Thyroid gland (tissue), 4 donors: ENCODE results near the gene ADARB1. TPM values are rescaled to one million over a fixed set of nuclear protein-coding genes. Genes with fewer than 3 reads are reported as not detected.

ENCODE experiments used
- DNase-seq, 2 donors: peaks; one replicate each; pipeline ENCODE4 v3.0.0-alpha.2; 2019
- H3K27ac ChIP-seq, 3 donors: fragments of 200-600 bp; sonication (generic); 1 replicate in 2 of 3; 2 replicates in 1 of 3; pipeline ENCODE4 v1.5.1; 2016 to 2019; ENCODE audit warnings: mild to moderate bottlenecking in 1 of 3, moderate library complexity in 1 of 3
- H3K27me3 ChIP-seq: fragments of 200-600 bp; sonication (generic); one replicate; pipeline ENCODE4 v1.5.1; 2019
- H3K36me3 ChIP-seq, 2 donors: fragments of 200-600 bp; sonication (generic); one replicate each; pipeline ENCODE4 v1.5.1; 2016 to 2019
- H3K4me1 ChIP-seq, 2 donors: fragments of 200-600 bp; sonication (generic); one replicate each; pipeline ENCODE4 v1.5.1; 2017 to 2019
- H3K4me3 ChIP-seq, 3 donors: fragments of 200-600 bp; sonication (generic); replicated peaks in 1 of 3; 1 replicate in 2 of 3; 2 replicates in 1 of 3; pipeline ENCODE4 v1.5.1; 2016; ENCODE audit warnings: mild to moderate bottlenecking in 1 of 3
- H3K9me3 ChIP-seq: fragments of 200-600 bp; sonication (generic); one replicate; pipeline ENCODE4 v1.5.1; 2017
- POLR2A ChIP-seq, 2 donors: fragments of 450-650 bp; IDR thresholded peaks; one replicate each; pipeline ENCODE4 v1.6.1; 2017; ENCODE audit warnings: antibody characterized with exemption in 2 of 2, mild to moderate bottlenecking in 2 of 2, moderate library complexity in 1 of 2
- WGBS, 2 donors: methylation state at CpG; one replicate each; pipeline ENCODE4 v1.1.5; 2017; 5-methylcytosine and 5-hydroxymethylcytosine counted together
- intact Hi-C: fragments of 100-400 bp; cut with DNase I; formaldehyde crosslinking; loops from one replicate; pipeline ENCODE4 v1.15.1; 2023
- total RNA-seq, 4 donors: library from RNA; depleted of rRNA; stranded (reverse); fragments of >200 nt; gene quantifications; one replicate each; pipeline ENCODE4 v1.2.3, GENCODE V29; 2016
- TF ChIP-seq, protein P1 (sequence below), 6 experiments: fragments of 200-600 bp in 3 of 6; fragments of 450-650 bp in 3 of 6; sonication (generic) in 3 of 6; IDR thresholded peaks; one replicate each; pipeline ENCODE4 v1.5.1; 2016 to 2019; ENCODE audit warnings: antibody characterized with exemption in 6 of 6, mild to moderate bottlenecking in 2 of 6, inconsistent platforms in 1 of 6, moderate library complexity in 1 of 6

The ADARB1 gene
- total RNA-seq, 4 donors from 2014 or later = 5.0 to 20.2 (median 10.1) TPM

- Histone ChIP-seq H3K27ac (no peak overlapping the region), H3K4me3 (no peak overlapping the region), H3K9me3 (no peaks in the 10 kb centered on the region), H3K4me1 (peaks cover 0 to 4% of the 10 kb centered on the region in 2 donors), H3K27me3 (no peaks in the 10 kb centered on the region), H3K36me3 (no peaks in the 10 kb centered on the region)
- WGBS, 2 donors = 79 to 93% methylated on average over 7 to 8 of the region's 8 CpGs
- intact Hi-C loops = no loop called here
- TF ChIP-seq POLR2A (IDR thresholded peaks at IDR 0.05) = no peak
- TF ChIP-seq, protein P1, sequence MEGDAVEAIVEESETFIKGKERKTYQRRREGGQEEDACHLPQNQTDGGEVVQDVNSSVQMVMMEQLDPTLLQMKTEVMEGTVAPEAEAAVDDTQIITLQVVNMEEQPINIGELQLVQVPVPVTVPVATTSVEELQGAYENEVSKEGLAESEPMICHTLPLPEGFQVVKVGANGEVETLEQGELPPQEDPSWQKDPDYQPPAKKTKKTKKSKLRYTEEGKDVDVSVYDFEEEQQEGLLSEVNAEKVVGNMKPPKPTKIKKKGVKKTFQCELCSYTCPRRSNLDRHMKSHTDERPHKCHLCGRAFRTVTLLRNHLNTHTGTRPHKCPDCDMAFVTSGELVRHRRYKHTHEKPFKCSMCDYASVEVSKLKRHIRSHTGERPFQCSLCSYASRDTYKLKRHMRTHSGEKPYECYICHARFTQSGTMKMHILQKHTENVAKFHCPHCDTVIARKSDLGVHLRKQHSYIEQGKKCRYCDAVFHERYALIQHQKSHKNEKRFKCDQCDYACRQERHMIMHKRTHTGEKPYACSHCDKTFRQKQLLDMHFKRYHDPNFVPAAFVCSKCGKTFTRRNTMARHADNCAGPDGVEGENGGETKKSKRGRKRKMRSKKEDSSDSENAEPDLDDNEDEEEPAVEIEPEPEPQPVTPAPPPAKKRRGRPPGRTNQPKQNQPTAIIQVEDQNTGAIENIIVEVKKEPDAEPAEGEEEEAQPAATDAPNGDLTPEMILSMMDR (IDR thresholded peaks at IDR 0.05) = no peak
- DNase-seq = no peak
Measured at GRCh38 chr21:45162115-45162514, 87.7 kb downstream of the ADARB1 start.

GRCh38 chr21:45162809-45163208, 88.4 kb downstream of the ADARB1 start:
- TF ChIP-seq, protein P1 (IDR thresholded peaks at IDR 0.05) = no peak
- no peak for TF ChIP-seq POLR2A (IDR thresholded peaks at IDR 0.05)
- H3K4me1 ChIP-seq = peaks cover 0 to 11% of the 10 kb centered on the region in 2 donors
- H3K4me3 ChIP-seq = no peak overlapping the region
- DNase-seq = no peak
- WGBS, 2 donors = 81 to 86% methylated on average over 5 of the region's 5 CpGs
- intact Hi-C loops = no loop called here
- H3K27me3 ChIP-seq = no peaks in the 10 kb centered on the region
- no peak overlapping the region for H3K27ac ChIP-seq
- H3K9me3 ChIP-seq = no peaks in the 10 kb centered on the region
- no peaks in the 10 kb centered on the region for H3K36me3 ChIP-seq

- TF ChIP-seq, protein P1 (IDR thresholded peaks at IDR 0.05) = no peak
- TF ChIP-seq POLR2A (IDR thresholded peaks at IDR 0.05) = no peak
- WGBS, 2 donors = 85 to 86% methylated on average over 8 to 9 of the region's 12 CpGs
- intact Hi-C loops = no loop called here
Measured at GRCh38 chr21:45163413-45164123, 89.2 kb downstream of the ADARB1 start.

GRCh38 chr21:45164124-45164511, 89.7 kb downstream of the ADARB1 start:
- Histone ChIP-seq H3K4me1 (peaks cover 0 to 13% of the 10 kb centered on the region in 2 donors), H3K36me3 (no peaks in the 10 kb centered on the region), H3K27ac (no peak overlapping the region), H3K4me3 (no peak overlapping the region), H3K27me3 (no peaks in the 10 kb centered on the region), H3K9me3 (no peaks in the 10 kb centered on the region)
- no peak for DNase-seq
- intact Hi-C loops = no loop called here
- WGBS, 2 donors = 77 to 80% methylated on average over 12 of the region's 12 CpGs
- no peak for TF ChIP-seq POLR2A (IDR thresholded peaks at IDR 0.05)
- TF ChIP-seq, protein P1 (IDR thresholded peaks at IDR 0.05) = no peak

More at GRCh38 chr21:45163413-45164123, 89.2 kb downstream of the ADARB1 start:
- no peak for DNase-seq
- H3K4me1 ChIP-seq = peaks cover 0 to 13% of the 10 kb centered on the region in 2 donors
- H3K4me3 ChIP-seq = no peak overlapping the region
- H3K27me3 ChIP-seq = no peaks in the 10 kb centered on the region
- no peaks in the 10 kb centered on the region for H3K36me3 ChIP-seq
- no peak overlapping the region for H3K27ac ChIP-seq
- H3K9me3 ChIP-seq = no peaks in the 10 kb centered on the region

DNA sequence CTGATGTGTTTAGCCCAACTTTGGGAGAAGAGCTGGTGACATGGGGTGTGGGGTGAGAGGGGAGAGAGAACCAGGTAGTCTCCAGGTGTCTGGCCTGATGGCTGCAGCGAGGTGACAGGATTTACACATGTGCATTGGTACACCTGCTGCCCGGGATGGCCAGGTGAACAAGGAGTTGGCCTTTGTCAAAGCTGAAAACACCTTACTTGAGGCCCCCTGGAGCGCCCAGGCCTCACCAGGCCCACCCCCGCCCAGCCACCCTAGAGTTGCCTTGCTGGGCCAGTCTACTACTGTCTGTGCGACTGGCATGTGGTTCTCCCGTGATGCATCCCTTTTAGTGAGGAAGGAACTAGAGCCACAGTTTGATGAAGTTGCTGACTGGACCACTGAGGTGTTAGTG, 90.5 kb downstream of the ADARB1 start:
- intact Hi-C loops = no loop called here
- Histone ChIP-seq H3K4me1 (peaks cover 0 to 13% of the 10 kb centered on the region in 2 donors), H3K9me3 (no peaks in the 10 kb centered on the region), H3K4me3 (no peak overlapping the region), H3K36me3 (no peaks in the 10 kb centered on the region), H3K27ac (no peak overlapping the region), H3K27me3 (no peaks in the 10 kb centered on the region)
- 90% methylated on average over 5 to 6 of the region's 6 CpGs for WGBS, 2 donors
- TF ChIP-seq POLR2A (IDR thresholded peaks at IDR 0.05) = no peak
- no peak for DNase-seq
